ENCODE data around the gene SON.
"Not testable (repeated sequence)": the region's sequence is repeated elsewhere in the genome, so short reads cannot be mapped to it uniquely, and the experiment has no call there.

Gene SON

GRCh38 chr21:33598051-33598450 lies 55.2 kb downstream of the SON start:
- H3K4me1 ChIP-seq (ENCODE audit: control insufficient read depth, insufficient read depth, low read length): no peaks in the 10 kb centered on the region
- peaks cover 24% of the 10 kb centered on the region for H3K36me3 ChIP-seq (ENCODE audit: control insufficient read depth, insufficient read depth, low read length)
- no peaks in the 10 kb centered on the region for H3K9me3 ChIP-seq (ENCODE audit: control insufficient read depth, low read length)
- 80% methylated on average over 1 of the region's 1 CpG; no CpG with 5 or more reads in 1 of the 2 experiments for WGBS, 2 experiments
- no peak overlapping the region for H3K27ac ChIP-seq (ENCODE audit: insufficient read depth, low read depth, low read length, poor library complexity, severe bottlenecking)
- no peak overlapping the region for H3K4me3 ChIP-seq (ENCODE audit: insufficient read depth, low read depth, low read length)
- no peaks in the 10 kb centered on the region for H3K27me3 ChIP-seq (ENCODE audit: control insufficient read depth, insufficient read depth, low read length, poor library complexity, severe bottlenecking)

- WGBS, 2 experiments: 80 to 95% methylated on average over 1 of the region's 1 CpG
- no peak overlapping the region for H3K4me3 ChIP-seq (ENCODE audit: insufficient read depth, low read depth, low read length)
- H3K36me3 ChIP-seq (ENCODE audit: control insufficient read depth, insufficient read depth, low read length): peaks cover 9% of the 10 kb centered on the region
- H3K4me1 ChIP-seq (ENCODE audit: control insufficient read depth, insufficient read depth, low read length): no peaks in the 10 kb centered on the region
- no peak overlapping the region for H3K27ac ChIP-seq (ENCODE audit: insufficient read depth, low read depth, low read length, poor library complexity, severe bottlenecking)
- no peaks in the 10 kb centered on the region for H3K27me3 ChIP-seq (ENCODE audit: control insufficient read depth, insufficient read depth, low read length, poor library complexity, severe bottlenecking)
- no peaks in the 10 kb centered on the region for H3K9me3 ChIP-seq (ENCODE audit: control insufficient read depth, low read length)
Measured at GRCh38 chr21:33608559-33608958, 65.7 kb downstream of the SON start.

GRCh38 chr21:33611006-33611744 lies 68.3 kb downstream of the SON start:
- H3K4me3 ChIP-seq (ENCODE audit: insufficient read depth, low read depth, low read length): no peak overlapping the region
- 97 to 99% methylated on average over 4 of the region's 7 CpGs for WGBS, 2 experiments
- H3K4me1 ChIP-seq (ENCODE audit: control insufficient read depth, insufficient read depth, low read length): no peaks in the 10 kb centered on the region
- no peak overlapping the region for H3K27ac ChIP-seq (ENCODE audit: insufficient read depth, low read depth, low read length, poor library complexity, severe bottlenecking)
- no peaks in the 10 kb centered on the region for H3K9me3 ChIP-seq (ENCODE audit: control insufficient read depth, low read length)
- H3K27me3 ChIP-seq (ENCODE audit: control insufficient read depth, insufficient read depth, low read length, poor library complexity, severe bottlenecking): no peaks in the 10 kb centered on the region
- peaks cover 15% of the 10 kb centered on the region for H3K36me3 ChIP-seq (ENCODE audit: control insufficient read depth, insufficient read depth, low read length)

- not testable (repeated sequence) for H3K27me3 ChIP-seq (ENCODE audit: control insufficient read depth, insufficient read depth, low read length, poor library complexity, severe bottlenecking); H3K4me3 ChIP-seq (ENCODE audit: insufficient read depth, low read depth, low read length); H3K4me1 ChIP-seq (ENCODE audit: control insufficient read depth, insufficient read depth, low read length); H3K27ac ChIP-seq (ENCODE audit: insufficient read depth, low read depth, low read length, poor library complexity, severe bottlenecking); H3K9me3 ChIP-seq (ENCODE audit: control insufficient read depth, low read length)
- H3K36me3 ChIP-seq (ENCODE audit: control insufficient read depth, insufficient read depth, low read length): peaks cover 11% of the 10 kb centered on the region
- 96 to 98% methylated on average over 11 of the region's 11 CpGs for WGBS, 2 experiments
Measured at GRCh38 chr21:33617565-33617964, 74.7 kb downstream of the SON start.

- Histone ChIP-seq H3K4me3 (ENCODE audit: insufficient read depth, low read depth, low read length) (no peak overlapping the region), H3K27ac (ENCODE audit: insufficient read depth, low read depth, low read length, poor library complexity, severe bottlenecking) (peak overlapping the region; percentile 63), H3K36me3 (ENCODE audit: control insufficient read depth, insufficient read depth, low read length) (peaks cover 11% of the 10 kb centered on the region), H3K4me1 (ENCODE audit: control insufficient read depth, insufficient read depth, low read length) (peaks cover 6% of the 10 kb centered on the region), H3K9me3 (ENCODE audit: control insufficient read depth, low read length) (no peaks in the 10 kb centered on the region), H3K27me3 (ENCODE audit: control insufficient read depth, insufficient read depth, low read length, poor library complexity, severe bottlenecking) (no peaks in the 10 kb centered on the region)
- WGBS, 2 experiments: 48 to 53% methylated on average over 2 of the region's 2 CpGs
Measured at GRCh38 chr21:33618407-33618806, 75.6 kb downstream of the SON start.

- Histone ChIP-seq H3K27ac (ENCODE audit: insufficient read depth, low read depth, low read length, poor library complexity, severe bottlenecking) (no peak overlapping the region), H3K36me3 (ENCODE audit: control insufficient read depth, insufficient read depth, low read length) (peaks cover 7% of the 10 kb centered on the region), H3K9me3 (ENCODE audit: control insufficient read depth, low read length) (no peaks in the 10 kb centered on the region), H3K4me1 (ENCODE audit: control insufficient read depth, insufficient read depth, low read length) (peaks cover 6% of the 10 kb centered on the region), H3K27me3 (ENCODE audit: control insufficient read depth, insufficient read depth, low read length, poor library complexity, severe bottlenecking) (no peaks in the 10 kb centered on the region), H3K4me3 (ENCODE audit: insufficient read depth, low read depth, low read length) (no peak overlapping the region)
- WGBS, 2 experiments: 91 to 97% methylated on average over 2 to 4 of the region's 4 CpGs
Measured at GRCh38 chr21:33619726-33620125, 76.9 kb downstream of the SON start.

- Histone ChIP-seq H3K4me1 (ENCODE audit: control insufficient read depth, insufficient read depth, low read length) (peaks cover 6% of the 10 kb centered on the region), H3K4me3 (ENCODE audit: insufficient read depth, low read depth, low read length) (no peak overlapping the region), H3K27me3 (ENCODE audit: control insufficient read depth, insufficient read depth, low read length, poor library complexity, severe bottlenecking) (no peaks in the 10 kb centered on the region), H3K9me3 (ENCODE audit: control insufficient read depth, low read length) (no peaks in the 10 kb centered on the region), H3K36me3 (ENCODE audit: control insufficient read depth, insufficient read depth, low read length) (peaks cover 5% of the 10 kb centered on the region), H3K27ac (ENCODE audit: insufficient read depth, low read depth, low read length, poor library complexity, severe bottlenecking) (no peak overlapping the region)
Measured at GRCh38 chr21:33622253-33622652, 79.4 kb downstream of the SON start.

- 91 to 94% methylated on average over 7 of the region's 7 CpGs for WGBS, 2 experiments
Measured at GRCh38 chr21:33626151-33626550, 83.3 kb downstream of the SON start.

More at GRCh38 chr21:33626151-33626550, 83.3 kb downstream of the SON start:
- not testable (repeated sequence) for H3K4me3 ChIP-seq (ENCODE audit: insufficient read depth, low read depth, low read length); H3K4me1 ChIP-seq (ENCODE audit: control insufficient read depth, insufficient read depth, low read length); H3K9me3 ChIP-seq (ENCODE audit: control insufficient read depth, low read length); H3K27me3 ChIP-seq (ENCODE audit: control insufficient read depth, insufficient read depth, low read length, poor library complexity, severe bottlenecking); H3K27ac ChIP-seq (ENCODE audit: insufficient read depth, low read depth, low read length, poor library complexity, severe bottlenecking)
- H3K36me3 ChIP-seq (ENCODE audit: control insufficient read depth, insufficient read depth, low read length): peaks cover 15% of the 10 kb centered on the region

Data from ectodermal cell (in vitro differentiated cells).